HepG2 (cell line): ENCODE data around the gene FOXA1. TPM values are rescaled to one million over a fixed set of nuclear protein-coding genes. Genes with fewer than 3 reads are reported as not detected.

Experiments
- E2F1 ChIP-seq: sonication (generic); formaldehyde crosslinking; IDR thresholded peaks from 2 replicates; pipeline ENCODE4 v1.5.0; 2020; ENCODE audit warnings: missing genetic modification reagents
- EHMT2 ChIP-seq: fragments of 200-600 bp; sonication (generic); IDR thresholded peaks from 2 replicates; pipeline ENCODE4 v1.7.0; 2017; ENCODE audit warnings: antibody characterized with exemption, low read depth, low read length, borderline replicate concordance
- GATA4 ChIP-seq: sonication (generic); IDR thresholded peaks from 2 replicates; pipeline ENCODE4 v1.6.1; 2016; ENCODE audit warnings: antibody characterized with exemption, low read depth, borderline replicate concordance
- HOMEZ ChIP-seq: IDR thresholded peaks from 2 replicates; pipeline ENCODE4 v1.6.1; 2016; ENCODE audit warnings: low read depth
- HOXA5 ChIP-seq: sonication (generic); formaldehyde crosslinking; IDR thresholded peaks from 2 replicates; pipeline ENCODE4 v1.4.0; 2020; ENCODE audit warnings: missing genetic modification reagents
- HOXA7 ChIP-seq: sonication (generic); formaldehyde crosslinking; IDR thresholded peaks from 2 replicates; pipeline ENCODE4 v1.8.1; 2022; ENCODE audit warnings: mild to moderate bottlenecking, missing genetic modification reagents, moderate library complexity
- JUNB ChIP-seq: sonication (generic); formaldehyde crosslinking; IDR thresholded peaks from 2 replicates; pipeline ENCODE4 v1.8.0; 2022; ENCODE audit warnings: missing genetic modification reagents, mild to moderate bottlenecking, borderline replicate concordance
- KAT2B ChIP-seq: fragments of 150-350 bp; IDR thresholded peaks from 2 replicates; pipeline ENCODE4 v1.6.1; 2014; ENCODE audit warnings: low read depth, low read length, borderline replicate concordance
- MED1 ChIP-seq: sonication (generic); formaldehyde crosslinking; IDR thresholded peaks from 2 replicates; pipeline ENCODE4 v1.4.0; 2020; ENCODE audit warnings: missing genetic modification reagents
- PBX2 ChIP-seq: IDR thresholded peaks from 2 replicates; pipeline ENCODE4 v1.6.1; 2016; ENCODE audit warnings: control low read depth
- SMAD3 ChIP-seq: sonication (generic); formaldehyde crosslinking; IDR thresholded peaks from 2 replicates; pipeline ENCODE4 v1.4.0; 2020; ENCODE audit warnings: missing genetic modification reagents
- SNAPC5 ChIP-seq: sonication (generic); formaldehyde crosslinking; IDR thresholded peaks from 2 replicates; pipeline ENCODE4 v1.8.1; 2023; ENCODE audit warnings: mild to moderate bottlenecking, missing genetic modification reagents, borderline replicate concordance
- SOX13 ChIP-seq, 3 experiments: fragments of 450-650 bp in 1 of 3; sonication (generic) in 1 of 3; formaldehyde crosslinking in 1 of 3; IDR thresholded peaks in 2 of 3; conservative IDR thresholded peaks in 1 of 3; 2 replicates each; pipeline versions ENCODE4 v1.5.0 to v1.6.1; 2016 to 2020; ENCODE audit warnings: antibody characterized with exemption in 1 of 3, mild to moderate bottlenecking in 1 of 3, missing compliant biosample characterization in 1 of 3, missing genetic modification reagents in 1 of 3, moderate library complexity in 1 of 3
- SUZ12 ChIP-seq: fragments of 150-350 bp; IDR thresholded peaks from 2 replicates; pipeline ENCODE4 v1.6.1; 2014; ENCODE audit warnings: low read depth, low read length
- ZBTB14 ChIP-seq: sonication (generic); formaldehyde crosslinking; IDR thresholded peaks from 2 replicates; pipeline ENCODE4 v1.4.0; 2020; ENCODE audit warnings: missing genetic modification reagents
- ZFP36L1 ChIP-seq: sonication (generic); formaldehyde crosslinking; IDR thresholded peaks from 2 replicates; pipeline ENCODE4 v1.8.0; 2022; ENCODE audit warnings: mild to moderate bottlenecking, missing genetic modification reagents, moderate library complexity
- ZNF251 ChIP-seq: sonication (generic); formaldehyde crosslinking; IDR thresholded peaks from 2 replicates; pipeline ENCODE4 v1.9.0; 2021; ENCODE audit warnings: mild to moderate bottlenecking, missing genetic modification reagents
- ZNF326 ChIP-seq: sonication (generic); formaldehyde crosslinking; IDR thresholded peaks from 2 replicates; pipeline ENCODE4 v1.4.0; 2020; ENCODE audit warnings: missing genetic modification reagents, borderline replicate concordance
- ZNF33B ChIP-seq: sonication (generic); formaldehyde crosslinking; IDR thresholded peaks from 2 replicates; pipeline ENCODE4 v1.5.1; 2020; ENCODE audit warnings: mild to moderate bottlenecking, missing genetic modification reagents
- ZNF468 ChIP-seq: sonication (generic); formaldehyde crosslinking; IDR thresholded peaks from 2 replicates; pipeline ENCODE4 v1.8.0; 2022; ENCODE audit warnings: mild to moderate bottlenecking, moderate library complexity, missing genetic modification reagents
- polyA plus RNA-seq, 8 experiments: library from polyadenylated mRNA; depleted of rRNA in 3 of 8; stranded (reverse) in 7 of 8; unstranded in 1 of 8; fragments of >200 nt; fragmentation: Illumina TruSeq in 4 of 8; extraction: Trizol in 4 of 8; gene quantifications; 2 replicates each; pipeline versions ENCODE4 v1.2.1 to v1.2.3, GENCODE V29; 2011 to 2016; ENCODE audit warnings: low read depth in 4 of 8, missing spikeins in 1 of 8, mixed read lengths in 1 of 8; ENCODE audit not compliant: insufficient read depth in 1 of 8
- total RNA-seq, 5 experiments: library from RNA; depleted of rRNA; stranded (reverse); fragments of >200 nt; fragmentation: Illumina TruSeq; extraction: Trizol; gene quantifications; 2 replicates each; pipeline ENCODE4 v1.2.3, GENCODE V29; 2016; ENCODE audit warnings: low read depth in 1 of 5

Gene FOXA1
- total and polyA plus RNA-seq, 2 of the 13 experiments (the other 11 are each of a cell fraction or from before 2014, with no cell fraction given): 43.4 to 58.6 TPM

GRCh38 chr14:37585971-37586796 lies 8.9 kb downstream of the FOXA1 start (continued):
- TF ChIP-seq ZBTB14 (CRISPR knock-in tag) (no peak), HOXA7 (no peak), E2F1 (CRISPR knock-in tag) (0 out of 2 replicates have a peak, but pooled peaks have one; percentile 51), HOMEZ (peak; percentile 57), KAT2B (no peak), GATA4 (no peak), ZNF468 (no peak), ZNF326 (CRISPR knock-in tag) (no peak), HOXA5 (CRISPR knock-in tag) (no peak), SUZ12 (no peak), PBX2 (no peak), JUNB (CRISPR knock-in tag) (no peak), MED1 (peak; percentile 29; the same call in 1 of the 2 replicates), EHMT2 (peak; percentile 90), SMAD3 (CRISPR knock-in tag) (peak; percentile 52; the same call in 1 of the 2 replicates), SOX13 (IDR thresholded peaks at IDR 0.05) (no peak), SOX13 (CRISPR knock-in tag; conservative IDR thresholded peaks at IDR 0.05 in 1 of 2, IDR thresholded peaks at IDR 0.05 in 1 of 2) (peak; percentile 29 to 55; a peak in 1 of 4 replicates), SNAPC5 (CRISPR knock-in tag) (no peak), ZFP36L1 (CRISPR knock-in tag) (0 out of 2 replicates have a peak, but pooled peaks have one; percentile 24), ZNF251 (CRISPR knock-in tag) (no peak), ZNF33B (CRISPR knock-in tag) (no peak)
